GM19025 (cell line): ENCODE results near the gene CDK10.

ENCODE experiments used
- ATAC-seq: cut with Tn5 transposase; IDR thresholded peaks from one replicate; pipeline ENCODE4 v1.9.1; 2021; ENCODE audit warnings: mild to moderate bottlenecking, low read depth, moderate library complexity; ENCODE audit not compliant: unreplicated experiment

Gene CDK10

DNA sequence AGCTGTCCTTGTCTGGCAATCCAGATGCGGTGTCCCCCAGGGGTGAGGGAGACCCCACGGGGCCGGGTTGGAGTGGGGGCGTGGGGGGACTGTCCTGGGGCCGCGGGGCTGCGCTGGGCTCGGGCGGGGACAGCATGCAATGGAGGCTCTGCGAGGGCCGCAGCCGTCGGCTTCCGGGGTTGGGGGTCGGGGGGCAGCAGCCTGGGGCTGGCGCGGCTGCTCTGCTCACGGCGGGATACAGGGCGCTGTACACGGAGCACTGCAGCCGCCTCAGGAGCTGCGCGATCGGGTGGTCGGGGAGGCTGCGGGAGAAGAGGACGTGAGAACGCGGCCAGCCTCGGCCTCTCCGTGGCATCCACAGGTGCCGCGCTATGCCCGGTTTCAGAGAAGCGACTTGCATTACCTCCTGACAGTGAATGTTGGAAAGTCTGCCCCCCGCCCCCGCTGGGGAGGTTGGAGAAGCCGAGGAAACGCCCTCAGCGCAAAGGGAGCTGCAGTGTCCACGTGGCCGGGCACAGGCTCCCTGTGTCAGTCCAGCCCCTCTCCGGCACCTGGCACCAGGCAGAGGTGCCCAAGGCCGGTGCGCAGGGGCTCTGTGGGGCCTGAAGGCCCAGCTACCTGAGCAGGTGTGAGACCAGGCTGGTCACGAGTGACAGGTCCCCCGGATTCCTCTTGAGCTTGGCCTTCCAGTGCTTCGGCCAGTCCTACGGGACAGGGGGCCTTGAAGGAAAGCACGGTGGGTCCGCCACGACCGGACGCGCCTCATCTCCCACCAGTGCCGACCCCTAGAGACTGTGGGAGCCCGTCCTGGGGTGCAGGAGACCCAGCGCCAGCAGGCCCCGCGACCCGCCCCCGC, 24.4 kb downstream of the CDK10 start:
- ATAC-seq, result no peak

DNA sequence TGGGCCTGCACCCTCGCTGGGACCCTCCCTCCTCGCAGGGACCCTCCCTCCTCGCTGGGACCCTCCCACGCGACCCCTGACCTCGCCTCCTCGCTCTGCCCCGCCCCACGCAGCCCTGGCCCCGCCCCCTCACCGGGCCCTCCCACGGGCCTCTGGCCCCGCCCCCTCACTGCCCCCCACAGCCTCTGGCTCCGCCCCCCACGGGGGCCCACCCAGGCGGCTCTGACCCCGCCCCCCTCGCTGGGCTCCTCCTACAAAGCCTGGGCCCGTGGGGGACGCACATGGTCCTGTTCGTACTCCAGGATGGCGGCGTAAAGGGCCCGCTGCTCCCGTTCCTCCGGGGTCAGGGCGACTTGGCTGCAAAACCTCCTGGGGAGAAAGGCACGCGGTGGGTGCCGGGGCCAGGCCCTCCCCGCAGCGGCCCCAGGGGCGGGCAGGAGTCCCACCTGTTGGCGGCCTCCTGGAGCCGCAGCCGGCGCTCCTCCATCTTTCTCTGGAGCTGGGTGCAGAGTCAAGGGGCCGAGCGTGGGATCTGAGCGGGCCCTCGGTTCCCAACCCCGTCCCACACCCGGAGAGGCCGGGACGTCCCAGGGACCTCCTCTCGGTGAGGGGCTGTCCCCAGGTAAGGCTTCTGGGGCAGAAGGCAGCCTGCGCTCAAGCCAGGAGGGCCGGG, 25.2 kb downstream of the CDK10 start:
- ATAC-seq, result no peak

DNA sequence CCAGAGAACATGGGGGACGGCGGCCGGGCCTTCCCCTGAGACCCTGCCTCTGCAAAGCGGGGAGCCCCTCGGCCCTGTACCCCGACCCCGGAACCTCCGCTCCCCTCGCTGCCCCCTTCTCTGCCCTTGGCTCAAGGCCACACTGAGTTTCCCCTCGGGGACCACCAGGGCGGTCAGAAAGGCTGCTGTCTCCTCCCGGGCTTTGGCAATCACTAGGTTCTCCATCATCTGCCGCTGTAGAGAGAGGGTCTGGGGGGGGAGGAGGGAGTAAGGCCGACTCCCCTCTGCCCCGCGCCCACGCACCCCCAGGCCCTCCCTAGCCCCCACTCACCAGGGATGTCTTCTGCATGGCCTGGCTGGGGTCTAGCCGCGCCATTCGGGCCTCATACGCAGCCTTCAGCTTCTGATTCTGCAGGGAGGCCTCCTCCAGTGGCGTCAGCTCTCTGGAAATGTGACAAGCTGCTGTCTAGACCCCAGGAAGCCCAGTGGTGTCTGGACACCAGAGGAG, 25.8 kb downstream of the CDK10 start:
- no peak for ATAC-seq

DNA sequence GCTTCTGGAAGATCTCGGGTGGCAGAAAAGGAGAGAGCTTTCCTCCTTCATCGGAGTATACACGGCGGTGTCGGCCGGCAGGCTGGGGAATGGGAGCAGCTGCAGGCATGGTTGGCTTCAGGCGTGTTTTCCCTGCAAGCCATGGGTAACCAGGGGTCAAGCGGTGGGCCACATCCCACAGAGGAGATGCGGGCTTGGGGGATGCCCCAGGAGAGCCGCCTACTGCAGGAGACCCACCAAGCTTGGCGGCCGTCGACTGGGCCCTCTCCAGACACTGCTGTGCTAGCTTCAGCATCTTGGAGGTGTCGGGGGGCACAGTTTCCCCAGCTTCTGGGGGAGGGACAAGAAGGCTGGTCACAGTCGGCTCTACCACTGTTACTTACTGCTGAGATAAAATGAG, 30.0 kb downstream of the CDK10 start:
- ATAC-seq, result no peak

DNA sequence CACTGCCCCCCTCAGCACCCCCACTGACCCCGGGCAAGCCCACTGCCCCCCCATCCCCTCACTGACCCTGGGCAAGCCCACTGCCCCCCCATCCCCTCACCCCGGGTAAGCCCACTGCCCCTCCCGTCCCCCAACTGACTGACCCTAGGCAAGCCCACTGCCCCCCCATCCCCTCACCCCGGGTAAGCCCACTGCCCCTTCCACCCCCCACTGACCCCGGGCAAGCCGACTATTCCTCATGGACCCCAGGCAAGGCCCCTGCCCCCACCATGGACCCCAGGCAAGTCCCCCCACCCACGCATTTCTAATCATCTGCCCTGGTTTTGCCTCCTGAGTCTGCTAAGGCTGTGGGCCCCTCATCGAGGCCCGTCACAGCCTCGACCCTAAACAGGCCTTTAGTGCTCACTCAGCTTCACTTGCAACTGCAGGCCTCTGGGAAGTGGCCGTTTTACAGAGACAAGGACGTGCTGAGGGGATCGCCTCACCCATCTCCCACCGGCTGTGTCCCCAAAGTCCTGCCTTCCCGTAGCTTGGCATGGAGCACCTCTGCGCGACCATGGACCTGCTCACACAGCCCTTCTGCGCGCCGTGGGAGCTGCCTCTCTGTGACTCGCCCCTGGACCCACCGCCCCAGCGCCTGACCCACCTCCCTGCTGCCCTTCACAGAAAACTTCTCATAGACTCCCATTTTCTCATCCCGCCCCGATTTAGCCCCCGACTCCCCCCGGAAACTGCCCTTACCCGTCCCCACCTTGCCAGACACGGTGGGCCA, 30.6 kb downstream of the CDK10 start:
- ATAC-seq, result no peak

DNA sequence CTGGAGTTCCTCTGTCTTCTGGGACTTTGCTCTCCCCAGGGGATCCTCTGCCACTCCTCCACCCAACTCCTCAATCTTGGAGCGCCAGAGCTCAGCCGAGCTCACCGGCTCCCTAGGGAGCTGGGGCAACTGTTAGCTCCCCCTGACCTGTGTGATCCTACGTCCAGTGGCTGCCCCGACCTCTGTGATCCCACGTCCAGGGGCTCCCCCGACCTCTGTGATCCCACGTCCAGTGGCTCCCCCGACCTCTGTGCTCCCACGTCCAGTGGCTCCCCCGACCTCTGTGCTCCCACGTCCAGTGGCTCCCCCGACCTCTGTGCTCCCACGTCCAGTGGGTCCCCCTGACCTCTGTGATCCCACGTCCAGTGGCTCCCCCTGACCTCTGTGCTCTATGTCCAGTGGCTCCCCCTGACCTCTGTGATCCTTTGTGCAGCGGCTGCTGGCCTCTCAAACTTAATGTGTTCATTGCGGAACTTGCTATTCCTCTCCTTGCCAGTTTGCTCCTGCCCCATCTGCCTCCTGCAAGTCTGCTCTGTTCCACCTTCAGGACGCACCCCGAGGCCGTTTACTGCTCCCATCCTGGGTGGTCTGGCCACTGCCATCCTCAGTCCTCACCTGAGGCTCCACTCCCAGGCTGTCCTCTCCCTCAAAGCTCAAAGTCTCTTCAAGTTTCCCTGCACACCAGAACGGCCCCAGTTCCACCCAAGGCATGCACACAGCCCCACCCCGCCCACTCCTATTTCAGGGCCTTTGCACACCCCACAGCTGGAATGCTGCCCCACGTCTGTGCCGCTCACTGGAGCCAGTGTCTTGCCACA, 31.4 kb downstream of the CDK10 start:
- no peak for ATAC-seq

DNA sequence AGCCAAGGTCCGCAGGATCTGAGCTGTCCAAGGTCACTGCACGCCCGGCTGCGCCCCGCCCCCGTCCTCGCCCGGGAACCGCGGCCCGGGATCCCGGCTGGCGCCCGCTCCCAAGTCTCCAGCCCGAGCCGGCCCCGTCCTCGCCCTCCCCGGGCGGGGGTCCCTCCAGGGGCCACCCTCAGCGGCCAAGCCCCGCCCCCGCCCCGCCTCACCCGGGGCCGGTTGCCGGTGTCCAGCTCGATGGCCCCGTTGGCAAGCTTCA, 34.0 kb downstream of the CDK10 start:
- ATAC-seq, result peak; percentile 22

DNA sequence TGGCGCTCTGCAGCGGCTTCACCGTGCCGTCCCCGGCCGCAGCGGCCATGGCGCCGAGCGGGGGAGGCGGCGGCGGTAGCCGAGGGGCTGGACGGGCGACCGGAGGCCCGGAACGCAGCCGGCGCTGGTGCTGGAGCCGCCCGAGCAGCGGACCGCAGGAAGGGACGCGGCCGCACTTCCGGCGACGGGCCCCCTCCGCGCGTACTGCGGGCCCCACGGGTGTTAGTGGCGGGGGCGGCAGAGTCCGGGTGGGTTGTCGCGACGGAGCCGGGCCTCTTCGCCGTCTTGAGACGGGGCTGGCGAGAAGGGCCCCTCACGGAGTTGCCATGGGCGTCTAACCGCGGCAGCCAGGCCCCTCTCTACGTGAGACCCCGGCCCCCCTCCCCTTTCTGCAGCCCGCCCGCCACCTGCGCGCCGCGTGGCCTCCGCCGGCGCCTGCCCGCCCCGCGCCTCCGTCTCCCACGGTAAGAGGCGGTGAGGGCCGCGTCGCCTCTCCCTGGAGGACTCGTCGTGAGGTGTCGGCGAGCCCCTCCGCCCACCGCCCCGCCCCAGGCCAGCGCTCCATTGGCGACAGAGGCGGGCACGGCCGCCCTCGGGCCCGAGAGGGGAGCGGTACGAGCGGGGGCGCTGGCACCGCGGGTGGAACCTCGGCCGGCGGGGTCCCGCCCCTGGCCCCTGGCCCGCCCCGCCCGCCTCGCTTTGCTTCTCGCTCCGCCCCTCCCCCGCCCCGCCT, 34.5 kb downstream of the CDK10 start, which contains the start of the genes VPS9D1 and ZNF276:
Gene VPS9D1, minus strand, starts transcription at position 86 of the 733 bp plus-strand sequence. Its CDS starts 37 bp downstream, at position 49.
Gene ZNF276, plus strand, starts transcription at position 725 of the 733 bp plus-strand sequence. CDS start 104 bp downstream, outside the sequence.
- peak; percentile 49 for ATAC-seq

DNA sequence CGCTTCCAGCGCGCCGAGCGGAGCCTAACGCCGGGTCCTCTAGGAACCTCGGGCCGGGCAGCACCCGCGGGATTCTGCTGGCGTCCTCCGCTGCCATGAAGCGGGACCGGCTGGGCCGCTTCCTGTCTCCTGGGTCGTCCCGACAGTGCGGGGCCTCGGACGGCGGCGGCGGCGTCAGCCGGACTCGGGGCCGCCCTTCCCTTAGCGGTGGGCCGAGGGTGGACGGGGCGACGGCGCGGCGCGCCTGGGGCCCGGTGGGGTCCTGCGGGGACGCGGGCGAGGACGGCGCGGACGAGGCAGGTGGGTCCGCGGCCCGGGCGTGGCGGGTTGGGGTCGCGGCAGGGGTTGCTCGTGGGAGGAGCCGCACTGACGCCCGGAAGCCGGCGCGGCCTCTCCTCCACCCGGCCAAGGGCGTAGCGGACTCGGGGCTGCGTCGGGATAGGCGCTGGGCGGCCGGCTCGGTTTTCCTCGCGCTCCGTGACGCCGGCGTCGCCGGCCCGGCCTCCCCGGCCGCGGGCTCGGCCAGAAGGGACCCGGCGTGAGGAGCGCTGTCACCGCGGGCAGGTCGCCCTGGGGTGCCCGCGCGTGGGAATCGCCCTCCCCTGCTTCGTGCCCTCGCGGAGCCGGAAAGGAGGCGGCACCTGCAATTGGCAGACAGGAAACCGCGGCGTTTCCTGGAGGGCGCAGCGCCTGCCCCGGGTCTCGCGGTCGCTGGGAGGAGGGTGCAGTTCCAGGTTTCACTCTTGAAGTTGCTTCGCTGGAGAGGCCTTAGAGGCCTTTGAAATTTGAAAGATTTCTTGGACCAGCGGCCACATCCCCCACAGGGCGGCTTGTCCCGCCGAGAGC, 35.3 kb downstream of the CDK10 start:
- peak; percentile 33 for ATAC-seq

DNA sequence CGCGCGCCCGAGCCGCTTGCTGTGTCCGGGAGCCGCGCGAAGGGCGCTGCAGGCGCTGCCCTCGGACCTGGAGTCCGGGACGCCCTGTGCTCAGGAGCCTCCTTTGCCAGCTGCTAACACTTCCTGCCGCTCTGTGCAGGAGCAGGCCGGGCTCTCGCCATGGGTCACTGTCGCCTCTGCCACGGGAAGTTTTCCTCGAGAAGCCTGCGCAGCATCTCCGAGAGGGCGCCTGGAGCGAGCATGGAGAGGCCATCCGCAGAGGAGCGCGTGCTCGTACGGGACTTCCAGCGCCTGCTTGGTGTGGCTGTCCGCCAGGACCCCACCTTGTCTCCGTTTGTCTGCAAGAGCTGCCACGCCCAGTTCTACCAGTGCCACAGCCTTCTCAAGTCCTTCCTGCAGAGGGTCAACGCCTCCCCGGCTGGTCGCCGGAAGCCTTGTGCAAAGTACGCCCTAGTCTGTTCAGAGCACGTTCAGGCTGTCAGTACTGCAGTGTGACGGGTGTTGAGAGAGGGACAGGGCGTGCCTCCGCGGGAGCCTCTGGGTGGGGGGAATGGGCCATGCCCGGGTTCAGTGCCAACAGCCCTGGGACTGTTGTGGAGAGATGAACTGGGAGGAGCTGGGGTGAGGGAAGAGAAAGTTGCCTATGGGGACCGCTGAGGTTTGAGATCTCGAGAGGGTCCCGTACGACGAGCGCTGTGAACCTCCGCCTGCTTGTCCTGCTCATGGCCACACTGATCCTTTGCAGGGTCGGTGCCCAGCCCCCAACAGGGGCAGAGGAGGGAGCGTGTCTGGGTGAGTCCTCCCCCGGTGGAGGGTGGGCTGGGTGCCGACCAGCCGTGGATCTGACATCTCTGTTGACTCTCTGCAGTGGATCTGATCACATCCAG, 36.1 kb downstream of the CDK10 start:
- ATAC-seq, result peak; percentile 2

DNA sequence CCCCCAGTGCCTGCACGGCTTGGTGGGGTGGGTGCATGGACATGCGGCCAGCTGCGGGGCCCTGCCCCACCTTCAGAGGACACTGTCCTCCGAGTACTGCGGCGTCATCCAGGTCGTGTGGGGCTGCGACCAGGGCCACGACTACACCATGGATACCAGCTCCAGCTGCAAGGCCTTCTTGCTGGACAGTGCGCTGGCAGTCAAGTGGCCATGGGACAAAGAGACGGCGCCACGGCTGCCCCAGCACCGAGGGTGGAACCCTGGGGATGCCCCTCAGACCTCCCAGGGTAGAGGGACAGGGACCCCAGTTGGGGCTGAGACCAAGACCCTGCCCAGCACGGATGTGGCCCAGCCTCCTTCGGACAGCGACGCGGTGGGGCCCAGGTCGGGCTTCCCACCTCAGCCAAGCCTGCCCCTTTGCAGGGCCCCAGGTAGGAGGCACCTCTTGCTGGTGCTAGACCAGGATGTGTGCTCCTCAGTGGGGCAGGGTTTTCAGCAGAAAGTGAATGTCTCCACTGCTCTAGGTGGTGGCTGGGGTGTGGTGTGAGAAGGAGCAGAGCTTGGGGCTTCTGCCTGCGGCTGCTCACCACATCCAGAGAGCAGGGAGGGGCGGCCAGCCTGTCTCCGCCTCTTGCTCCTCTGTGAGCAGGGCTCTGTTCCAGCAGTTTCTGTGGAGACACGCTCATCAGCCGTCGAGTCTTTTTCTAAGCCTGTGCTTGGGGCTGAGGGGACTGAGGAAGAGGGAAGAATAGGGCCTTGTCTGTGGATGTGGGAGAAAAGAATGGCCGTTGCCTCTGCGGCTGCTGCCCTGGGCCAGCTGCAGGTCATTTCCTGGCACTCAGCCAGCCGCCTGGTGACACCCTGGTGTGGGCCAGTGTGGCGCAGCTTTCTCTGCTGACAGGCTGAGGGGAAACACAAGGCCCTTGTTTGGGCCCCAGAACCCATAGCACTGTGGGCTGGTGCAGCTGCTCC, 37.1 kb downstream of the CDK10 start:
- ATAC-seq, result no peak

DNA sequence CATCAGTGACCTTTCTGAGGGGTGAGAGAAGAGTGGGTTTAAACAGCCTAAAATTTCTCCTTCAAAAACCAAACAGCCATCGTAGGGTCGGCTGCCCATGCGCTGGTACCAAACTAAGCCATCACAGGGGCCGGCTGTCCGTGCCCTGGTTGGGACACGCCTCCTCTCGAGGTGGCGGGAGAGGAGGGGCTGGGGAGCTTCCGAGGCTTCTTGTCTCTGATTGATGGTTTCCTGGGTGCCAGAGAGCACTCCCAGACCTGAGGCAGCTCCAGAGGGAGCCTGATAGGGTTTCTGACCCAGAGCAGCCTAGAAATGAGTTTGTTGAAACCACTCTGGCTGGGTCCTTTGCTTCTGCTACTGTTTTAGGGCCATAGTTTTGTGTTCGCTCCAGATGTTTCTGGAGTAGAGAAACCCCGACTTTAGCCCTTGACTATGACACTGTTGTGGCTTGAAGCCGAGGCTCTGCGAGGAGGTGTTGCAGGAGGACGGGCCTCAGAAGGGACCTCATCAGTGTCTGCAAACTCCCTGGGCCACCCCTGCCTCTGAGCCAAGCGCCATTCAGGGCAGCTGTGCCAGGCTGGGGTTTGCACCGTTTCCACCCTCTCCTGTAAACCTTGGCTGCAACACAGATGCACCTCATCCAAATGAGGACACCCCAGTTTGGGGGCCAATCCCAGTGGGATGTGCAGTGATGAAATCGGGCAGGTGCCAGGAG, 41.1 kb downstream of the CDK10 start:
- ATAC-seq, result no peak

DNA sequence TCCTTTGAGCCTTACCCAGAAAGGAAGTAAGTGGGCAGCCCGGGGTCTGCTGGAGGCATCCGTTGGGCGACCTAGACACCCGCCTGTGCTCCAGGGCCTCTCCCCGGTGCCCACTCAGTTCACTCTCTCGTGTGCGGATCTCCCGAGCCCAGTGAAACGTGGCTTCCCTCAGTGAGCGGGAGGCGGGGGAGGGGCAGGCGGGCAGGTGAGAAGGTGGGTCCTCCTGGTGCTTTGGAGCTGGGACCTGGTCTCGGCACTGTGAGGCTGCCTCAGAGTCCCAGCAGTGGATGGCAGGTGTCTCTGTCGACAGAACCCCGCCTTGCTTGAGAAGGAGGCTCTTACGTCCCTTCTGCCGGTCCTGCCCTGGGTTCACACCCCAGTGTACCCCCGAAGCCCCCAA, 42.8 kb downstream of the CDK10 start:
- no peak for ATAC-seq

DNA sequence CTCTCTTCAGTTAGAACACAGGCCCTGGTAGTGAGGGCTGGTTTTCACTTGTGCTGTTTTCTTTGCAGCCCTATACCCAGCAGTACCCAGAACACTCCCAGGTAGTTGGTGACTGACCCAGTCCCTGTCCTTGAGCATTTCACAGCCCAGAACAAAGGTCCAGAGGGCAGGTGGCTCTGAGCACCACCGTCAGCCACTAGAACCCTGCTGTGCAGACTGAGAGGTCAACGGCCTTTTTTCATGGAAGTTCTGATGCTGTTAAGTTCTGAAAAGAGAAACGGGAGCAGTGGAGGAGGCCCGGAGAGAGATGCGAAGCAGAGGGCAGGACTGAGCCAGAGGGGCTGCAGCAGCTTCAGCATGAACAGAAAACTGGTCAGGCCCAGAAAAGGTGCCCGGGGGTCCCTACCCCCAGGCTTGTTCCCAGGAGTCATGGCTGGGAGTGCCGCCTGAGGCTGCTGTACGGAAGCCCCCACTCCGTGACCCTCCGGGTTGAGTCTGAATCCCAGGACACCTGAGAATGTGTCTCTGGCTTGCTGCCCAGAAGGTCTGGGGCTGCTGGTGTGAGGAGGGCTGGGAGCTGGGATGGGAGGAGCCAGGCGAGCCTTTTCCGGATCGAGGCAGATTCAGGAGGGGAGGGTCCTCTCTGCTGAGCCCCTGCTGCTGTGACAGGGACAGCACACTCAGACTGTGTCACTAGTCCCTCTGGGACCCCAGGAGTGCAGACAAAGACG, 43.5 kb downstream of the CDK10 start:
- ATAC-seq, result no peak

DNA sequence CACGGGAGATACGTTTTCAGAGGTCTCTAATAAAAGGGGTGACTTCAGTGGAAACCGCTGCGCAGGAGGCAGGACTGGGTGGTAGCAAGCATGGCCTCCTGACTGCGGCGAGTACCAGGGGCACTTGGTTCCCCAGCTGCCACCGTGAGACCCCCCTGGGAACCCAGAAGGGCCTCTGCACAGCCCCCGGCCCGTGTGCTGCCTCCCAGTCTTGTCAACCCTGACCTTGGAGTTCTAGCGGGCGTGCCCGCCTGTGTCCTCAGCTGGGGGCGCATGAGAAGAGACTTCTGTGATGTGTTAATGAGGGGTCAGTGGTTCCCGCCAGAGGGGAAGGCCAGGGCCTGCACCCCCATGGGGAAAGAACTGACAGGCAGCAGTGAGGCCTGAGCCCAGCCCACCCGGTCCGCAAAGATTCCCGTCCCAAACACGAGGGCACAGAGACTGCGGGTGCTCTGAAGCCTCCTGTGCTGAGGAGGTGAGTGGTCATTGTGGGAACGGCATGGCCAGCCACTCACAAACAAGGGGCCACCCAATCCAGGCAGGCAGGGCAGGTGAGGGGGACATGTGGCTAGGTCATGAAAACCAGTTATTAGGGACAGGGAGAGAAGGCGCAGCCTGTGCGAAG, 44.2 kb downstream of the CDK10 start:
- ATAC-seq, result no peak
